KBM-7 (cell line): Measurements from ENCODE around the gene DLG2.

ENCODE experiments used
- DNase-seq: peaks from one replicate; pipeline ENCODE4 v3.0.0-alpha.2; 2015
- in situ Hi-C: fragments of 300-500 bp; cut with MboI; formaldehyde crosslinking; loops from 2 replicates; pipeline ENCODE4 v1.14.3; 2020; ENCODE audit warnings: low sequenced_read_pairs, low pct_unique_long_range_greater_than_20kb, mixed read lengths

The DLG2 gene

GRCh38 chr11:84260862-84261261 is 1366.3 kb downstream of the DLG2 start:
- in situ Hi-C loops, result no loop called here
- no peak for DNase-seq

GRCh38 chr11:84256618-84257017 is 1370.5 kb downstream of the DLG2 start:
- in situ Hi-C loops, result no loop called here
- DNase-seq, result no peak

- DNase-seq, result no peak
- in situ Hi-C loops, result no loop called here
Measured at GRCh38 chr11:84255483-84255882, 1371.7 kb downstream of the DLG2 start.

GRCh38 chr11:84250834-84251613 is 1376.1 kb downstream of the DLG2 start:
- no peak for DNase-seq
- in situ Hi-C loops, result no loop called here

GRCh38 chr11:84249344-84250135 is 1377.6 kb downstream of the DLG2 start:
- DNase-seq, result no peak
- in situ Hi-C loops, result no loop called here

GRCh38 chr11:84247926-84248325 is 1379.2 kb downstream of the DLG2 start:
- in situ Hi-C loops, result no loop called here
- no peak for DNase-seq

- DNase-seq, result no peak
- in situ Hi-C loops, result no loop called here
Measured at GRCh38 chr11:84247129-84247528, 1380.0 kb downstream of the DLG2 start.

- in situ Hi-C loops, result no loop called here
- no peak for DNase-seq
Measured at GRCh38 chr11:84243629-84244263, 1383.4 kb downstream of the DLG2 start.

GRCh38 chr11:84241343-84242131 is 1385.6 kb downstream of the DLG2 start:
- no peak for DNase-seq
- in situ Hi-C loops, result no loop called here

- in situ Hi-C loops, result no loop called here
Measured at GRCh38 chr11:84240847-84241246, 1386.3 kb downstream of the DLG2 start.

GRCh38 chr11:84236436-84236835 is 1390.7 kb downstream of the DLG2 start:
- DNase-seq, result no peak
- in situ Hi-C loops, result no loop called here

More at GRCh38 chr11:84240847-84241246, 1386.3 kb downstream of the DLG2 start:
- DNase-seq, result no peak

GRCh38 chr11:84234462-84235202 is 1392.5 kb downstream of the DLG2 start:
- DNase-seq, result no peak
- in situ Hi-C loops, result no loop called here

GRCh38 chr11:84234011-84234410 is 1393.1 kb downstream of the DLG2 start:
- DNase-seq, result no peak
- in situ Hi-C loops, result no loop called here

- no peak for DNase-seq
- in situ Hi-C loops, result no loop called here
Measured at GRCh38 chr11:84232511-84232910, 1394.6 kb downstream of the DLG2 start.

GRCh38 chr11:84230402-84230801 is 1396.7 kb downstream of the DLG2 start:
- DNase-seq, result no peak
- in situ Hi-C loops, result no loop called here

GRCh38 chr11:84227970-84228665 is 1399.0 kb downstream of the DLG2 start:
- no peak for DNase-seq
- in situ Hi-C loops, result no loop called here

GRCh38 chr11:84224042-84224441 is 1403.1 kb downstream of the DLG2 start:
- DNase-seq, result no peak
- in situ Hi-C loops, result no loop called here

- no peak for DNase-seq
- in situ Hi-C loops, result no loop called here
Measured at GRCh38 chr11:84218318-84218717, 1408.8 kb downstream of the DLG2 start.
